ENCODE results near the gene PHC2.

Gene PHC2

DNA sequence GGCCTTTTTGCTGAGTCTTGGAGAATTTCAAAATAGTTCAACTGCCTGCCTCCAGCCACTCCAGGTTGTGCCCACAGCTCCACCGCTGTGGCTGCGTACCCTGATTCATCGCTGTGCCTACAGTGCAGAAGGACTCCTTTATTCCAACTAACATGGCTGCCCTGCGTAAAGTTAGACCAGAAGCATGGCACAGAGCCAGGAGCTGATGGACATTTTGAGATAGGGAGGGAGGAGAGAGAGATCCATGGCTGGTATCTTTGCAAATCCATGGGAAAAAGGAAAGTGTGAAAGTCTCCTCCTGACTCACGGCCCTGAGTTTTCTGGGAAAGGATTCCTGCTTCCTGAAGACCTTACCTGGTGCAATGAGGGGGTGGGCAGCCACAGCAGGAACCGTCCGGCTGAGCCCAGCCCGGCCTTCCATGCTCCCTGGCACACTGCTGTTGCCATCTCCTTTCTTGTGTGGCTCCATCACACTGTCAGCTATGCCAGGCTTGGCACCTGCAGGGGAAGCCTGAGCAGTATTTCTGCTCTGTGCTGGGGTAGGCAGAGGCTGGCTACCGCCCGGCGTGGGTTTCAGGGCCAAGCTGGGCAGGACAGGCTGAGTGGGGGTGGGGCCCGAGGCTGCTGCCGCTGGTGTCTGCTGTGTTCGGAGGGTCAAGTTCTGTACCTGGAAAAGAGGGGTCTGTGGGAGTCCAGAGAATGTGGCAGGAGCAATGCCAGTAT is 64.0 kb downstream of the PHC2 start:
- DNase-seq, result peak; percentile 62

DNA sequence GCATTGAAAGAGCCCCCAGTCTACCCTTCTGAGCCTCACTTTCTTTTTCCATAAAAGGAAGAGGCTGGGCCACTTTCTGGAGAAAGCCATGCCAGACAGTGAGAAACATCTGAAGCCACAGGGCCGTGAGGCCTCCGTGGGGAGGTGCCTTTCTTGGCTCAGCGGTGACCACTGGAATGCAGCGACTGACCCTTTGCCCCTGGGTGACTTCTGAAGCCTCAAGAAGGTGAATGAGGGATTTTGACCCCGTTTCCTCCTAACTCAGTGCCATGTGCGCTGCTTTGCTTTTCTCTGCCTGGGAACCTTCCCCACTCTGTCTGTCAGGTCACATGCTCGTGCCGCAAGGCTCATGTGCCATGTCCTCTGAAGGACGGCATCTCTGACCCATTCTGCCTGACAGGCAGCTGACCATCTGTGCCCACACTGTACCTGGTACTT is 65.3 kb downstream of the PHC2 start:
- no peak for DNase-seq

DNA sequence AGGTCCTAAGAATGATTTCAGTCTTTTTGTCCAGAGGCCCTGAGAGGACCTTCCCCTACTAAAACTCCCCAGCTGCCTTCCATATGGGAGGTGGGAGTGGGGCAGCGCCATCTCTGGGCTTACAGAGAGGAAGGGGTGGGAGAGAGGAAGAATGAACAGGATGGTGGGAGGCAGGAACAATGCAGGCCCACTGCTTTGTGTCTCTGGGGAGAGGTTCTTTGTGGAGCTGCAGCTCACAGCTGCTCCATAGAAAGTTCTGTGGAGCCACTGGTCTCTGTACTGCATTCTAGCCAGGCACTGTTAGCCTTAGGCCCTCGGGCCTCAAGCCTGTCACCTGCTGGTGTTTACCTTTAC is 66.4 kb downstream of the PHC2 start:
- peak; percentile 94 for DNase-seq

- DNase-seq, result peak; percentile 57
Observed at GRCh38 chr1:33363470-33363861, 67.4 kb downstream of the PHC2 start.

DNA sequence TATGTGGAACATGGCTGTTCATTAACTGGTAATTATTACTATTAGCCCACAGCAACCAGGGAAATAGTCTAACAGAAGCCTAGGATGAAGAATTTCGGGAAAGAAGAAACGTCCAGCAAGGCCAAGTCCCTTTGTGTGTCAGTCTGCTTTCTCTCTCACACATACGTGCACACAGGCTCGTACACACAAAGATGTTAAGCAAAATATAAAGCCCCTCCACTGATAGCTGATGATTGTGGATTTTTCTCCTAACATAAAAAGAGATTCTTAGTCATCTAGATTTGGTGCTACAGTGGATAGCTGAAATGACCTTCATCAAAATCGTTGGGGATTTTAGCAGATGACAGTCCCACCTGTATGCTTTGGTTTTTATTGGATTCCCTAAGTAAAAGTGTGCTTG is 67.9 kb downstream of the PHC2 start:
- DNase-seq, result no peak

GRCh38 chr1:33361532-33362235 is 69.2 kb downstream of the PHC2 start:
- DNase-seq, result no peak

GRCh38 chr1:33360367-33360766 is 70.5 kb downstream of the PHC2 start:
- DNase-seq, result no peak

GRCh38 chr1:33359931-33360330 is 71.0 kb downstream of the PHC2 start:
- DNase-seq, result no peak

DNA sequence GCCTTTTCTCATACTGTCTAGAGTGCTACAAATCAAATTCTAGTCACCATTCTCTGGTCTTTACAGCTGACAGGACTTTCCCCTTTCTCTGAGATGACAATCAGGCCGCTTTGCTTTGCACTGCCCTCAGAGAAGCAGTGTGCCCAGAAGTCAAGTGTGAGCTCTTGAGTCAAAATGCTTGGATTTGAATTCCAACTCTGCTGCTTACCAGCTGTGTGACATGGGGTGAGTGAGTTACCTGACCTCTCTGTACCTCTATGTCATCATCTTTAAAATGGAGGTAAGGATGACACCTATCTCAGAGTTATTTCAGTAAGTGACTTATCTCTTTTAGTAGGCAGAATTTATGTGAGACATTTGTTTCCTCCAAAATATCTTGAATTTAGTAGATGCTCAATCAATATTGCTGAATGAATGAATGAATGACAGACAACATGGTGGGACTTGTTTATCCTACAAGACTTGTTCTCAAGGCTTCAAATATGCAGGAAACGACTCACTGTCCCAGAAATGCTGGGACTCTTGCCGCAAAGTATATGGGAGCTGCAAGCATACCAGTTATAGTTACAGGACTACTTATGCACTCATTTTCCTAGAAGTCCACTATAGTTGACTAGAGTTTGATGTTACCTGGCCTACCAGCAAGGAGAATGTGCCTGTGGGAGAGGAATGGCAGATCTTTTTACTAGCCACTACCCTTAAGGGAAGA is 71.9 kb downstream of the PHC2 start:
- no peak for DNase-seq

- no peak for DNase-seq
Observed at GRCh38 chr1:33358114-33358794, 72.6 kb downstream of the PHC2 start.

DNA sequence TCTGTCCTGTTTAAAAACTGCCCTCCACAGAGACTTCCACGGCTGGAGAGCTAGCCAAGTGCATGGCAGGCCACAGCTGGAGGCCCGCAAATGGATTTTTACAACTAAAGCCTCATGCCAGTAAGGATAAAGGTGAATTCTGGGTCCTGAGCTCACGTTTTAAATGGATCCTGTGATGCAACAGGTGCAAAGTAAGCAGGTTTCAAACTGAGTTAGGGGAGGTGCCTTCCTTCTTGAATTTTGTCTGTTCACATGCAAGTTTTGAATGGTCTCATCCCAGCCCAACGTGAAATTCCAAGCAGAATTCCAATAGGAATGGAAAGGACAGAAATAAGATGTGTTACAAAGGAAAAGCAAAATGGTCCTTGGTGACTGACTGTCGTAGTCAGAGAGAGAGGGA is 73.8 kb downstream of the PHC2 start:
- DNase-seq, result no peak

DNA sequence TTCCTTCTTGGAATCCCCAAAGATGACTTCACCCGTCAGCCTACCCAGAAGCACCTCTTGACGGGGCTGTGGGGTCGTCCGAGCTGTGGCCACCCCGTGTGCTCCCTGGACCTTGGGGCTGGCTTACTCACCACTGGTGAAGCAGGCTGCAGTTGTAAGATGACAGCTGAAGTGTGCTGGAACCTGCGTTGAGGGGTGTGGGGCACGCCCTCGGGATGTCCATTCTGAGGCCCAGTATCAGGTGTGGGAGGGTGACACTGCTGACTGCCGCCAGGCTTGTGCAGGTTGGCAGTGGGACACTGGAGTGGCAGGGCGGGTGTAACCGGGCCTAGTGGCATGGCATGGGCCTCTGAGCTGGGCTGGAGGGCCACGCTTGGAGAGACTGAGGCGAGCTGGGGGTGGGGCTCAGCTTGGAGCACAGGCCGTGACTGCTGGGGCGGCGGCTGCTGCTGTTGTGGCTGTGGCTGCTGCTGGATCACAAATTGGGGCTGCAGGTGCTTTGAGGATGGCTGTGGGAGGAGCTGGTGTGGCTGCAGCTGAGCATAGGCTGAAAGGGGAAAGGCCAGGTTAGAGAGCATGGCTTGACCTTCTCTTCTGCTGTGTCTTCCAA is 76.1 kb downstream of the PHC2 start:
- no peak for DNase-seq

GRCh38 chr1:33353531-33353930 is 77.4 kb downstream of the PHC2 start:
- DNase-seq, result no peak

- DNase-seq, result no peak
Observed at GRCh38 chr1:33351281-33351660, 79.6 kb downstream of the PHC2 start.

- no peak for DNase-seq
Observed at GRCh38 chr1:33350611-33351280, 80.1 kb downstream of the PHC2 start.

DNA sequence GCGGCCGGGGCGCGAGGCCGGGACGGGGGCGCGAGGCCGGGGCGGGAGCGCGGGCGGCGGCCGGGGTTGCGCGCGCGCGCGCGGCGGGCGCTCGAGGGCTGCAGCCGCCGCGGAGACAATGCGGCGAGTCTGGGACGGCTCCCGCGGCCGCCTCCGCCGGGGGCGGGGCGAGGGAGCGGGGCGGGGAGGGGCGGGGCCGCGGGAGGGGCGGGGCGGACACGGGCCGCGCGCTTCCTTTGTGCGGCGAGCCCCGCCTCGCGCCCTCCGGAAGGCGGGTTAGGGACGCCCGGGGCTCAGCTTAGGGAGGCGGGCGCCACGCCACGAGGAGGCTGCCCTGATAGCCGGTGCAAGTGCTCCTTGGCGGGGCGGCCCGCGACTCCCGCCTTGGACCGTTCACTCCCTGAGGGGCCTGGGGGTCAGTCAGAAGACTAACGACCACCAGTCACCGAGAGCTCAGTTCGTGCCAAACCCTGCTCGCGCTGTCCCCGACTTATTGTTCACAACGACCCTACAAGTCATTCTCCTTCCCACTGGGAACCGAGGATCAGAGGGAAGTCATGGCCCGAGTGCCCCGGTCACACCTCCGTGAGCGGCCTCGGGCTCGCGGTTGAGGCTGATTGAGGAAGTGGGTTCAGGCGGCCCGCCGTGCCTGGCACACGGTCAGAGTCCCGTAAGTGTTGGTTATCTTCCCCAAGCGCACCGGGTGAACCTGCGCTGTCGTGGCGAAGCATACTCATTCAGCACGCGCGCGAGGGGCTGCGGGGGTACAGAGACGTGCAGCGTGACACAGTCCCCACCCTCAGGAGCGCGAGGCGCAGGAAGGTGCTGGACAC is 80.9 kb downstream of the PHC2 start:
- DNase-seq, result peak; percentile 90

DNA sequence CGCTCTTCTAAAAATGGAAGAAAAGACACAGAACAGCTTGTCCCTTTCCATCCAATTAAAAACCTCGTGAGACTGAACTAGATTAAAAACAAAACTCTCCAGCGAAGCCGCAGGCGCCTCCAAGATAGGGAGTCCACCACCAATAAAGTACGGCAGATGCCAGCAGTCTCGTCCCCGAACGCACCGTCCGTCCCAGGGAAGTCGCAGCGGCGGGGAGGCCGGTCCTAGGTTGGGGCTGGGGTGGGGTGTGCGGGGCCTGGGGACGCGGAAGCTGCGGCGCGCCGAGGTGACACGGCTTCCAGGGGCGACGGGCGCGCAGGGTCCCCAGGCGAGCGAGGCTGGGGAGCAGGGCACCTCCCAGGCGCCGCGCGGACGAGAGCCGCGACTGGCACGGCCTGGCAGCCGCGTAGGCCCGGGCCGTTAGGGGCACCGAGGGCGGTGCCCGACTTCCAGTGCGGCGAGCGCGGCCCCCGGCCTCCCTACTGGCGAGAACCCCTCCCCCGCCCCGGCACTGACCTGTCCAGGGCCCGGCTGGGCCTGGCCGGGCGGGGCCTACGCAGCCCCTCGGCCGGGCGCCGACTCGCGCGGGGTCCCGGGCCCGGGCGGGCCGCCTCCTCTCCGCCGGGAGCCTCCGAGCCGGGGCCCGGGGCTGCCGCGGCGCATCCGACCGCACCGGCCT is 81.7 kb downstream of the PHC2 start:
- peak; percentile 35 for DNase-seq

- no peak for DNase-seq
Observed at GRCh38 chr1:33348676-33349080, 82.2 kb downstream of the PHC2 start.

DNA sequence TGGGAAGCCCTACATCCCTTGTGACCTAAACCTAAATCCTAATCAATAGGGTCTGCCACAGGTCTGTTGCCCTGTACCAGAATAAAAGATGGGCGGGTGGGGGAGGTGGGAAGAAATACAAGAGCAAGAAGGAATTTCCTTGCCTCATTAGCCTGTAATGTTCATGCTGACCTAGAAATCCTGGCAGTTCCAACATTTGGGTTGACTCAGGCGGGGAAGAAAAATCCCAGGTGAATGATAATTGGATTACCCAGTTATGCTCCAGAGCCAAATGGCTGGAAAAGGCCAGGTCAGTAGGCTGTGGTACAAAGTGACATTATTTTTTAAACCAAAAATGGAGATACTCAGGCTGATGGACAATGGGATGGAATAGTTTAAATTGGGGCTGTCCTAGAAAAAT is 82.7 kb downstream of the PHC2 start:
- DNase-seq, result no peak

DNA sequence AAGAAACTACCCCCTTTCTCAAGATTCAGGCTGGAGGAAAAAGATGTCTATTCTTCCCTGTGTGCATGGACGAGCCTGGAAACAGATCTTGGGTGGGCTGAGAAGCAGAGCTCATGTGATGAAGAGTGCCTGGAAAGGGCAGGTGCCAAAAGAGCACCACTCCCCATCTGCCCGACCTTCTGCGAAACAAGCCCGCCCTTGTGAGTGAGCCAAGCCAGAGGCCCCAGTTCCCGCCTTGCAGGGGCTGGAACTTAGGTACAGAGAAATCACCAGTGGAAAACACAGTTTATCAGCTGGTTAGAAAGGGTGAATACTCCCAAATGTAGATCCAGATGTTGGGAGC is 83.3 kb downstream of the PHC2 start:
- peak; percentile 12 for DNase-seq
